NK-92 (cell line): ENCODE results near the gene AAMDC.
"Not testable (repeated sequence)": the region's sequence is repeated elsewhere in the genome, so short reads cannot be mapped to it uniquely, and the experiment has no call there.

Experiments
- DNase-seq: peaks from one replicate; lab custom pipeline; 2025; ENCODE audit not compliant: unreplicated experiment; lab: John Stamatoyannopoulos, UW

AAMDC gene

DNA sequence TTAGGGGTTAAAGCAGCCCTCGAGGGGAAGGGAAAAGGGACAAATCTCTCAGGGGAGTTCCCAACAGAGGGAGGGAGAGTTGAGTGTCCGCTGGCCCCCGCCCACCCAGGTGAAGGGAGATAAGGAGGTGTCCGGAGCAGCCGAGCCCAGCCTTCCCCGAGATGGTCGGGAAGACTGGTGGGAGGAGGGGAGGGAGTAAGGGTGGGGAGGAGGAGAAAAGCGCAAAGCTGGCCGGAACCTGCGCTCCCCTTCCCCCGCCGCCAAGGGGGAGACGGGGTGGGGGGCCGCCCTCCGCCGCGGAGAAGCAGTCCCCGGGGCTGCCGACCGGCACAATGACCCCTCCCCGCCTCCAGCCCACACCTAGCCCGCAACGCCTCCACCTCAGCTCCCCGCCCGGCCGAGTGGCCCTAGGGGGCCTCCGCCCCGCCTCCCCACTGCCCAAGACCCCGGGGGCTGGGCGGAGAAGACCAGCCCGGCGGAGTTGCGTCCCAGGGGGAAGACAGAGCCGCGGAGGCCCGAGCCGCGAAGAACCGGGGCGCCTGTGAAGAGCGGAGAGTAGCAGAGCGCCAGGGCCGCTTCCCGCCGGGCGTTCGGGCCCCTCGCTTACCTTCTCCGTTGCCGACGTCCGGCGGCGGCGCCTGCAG, 901 bp upstream of the AAMDC start:
- no peak for DNase-seq

DNA sequence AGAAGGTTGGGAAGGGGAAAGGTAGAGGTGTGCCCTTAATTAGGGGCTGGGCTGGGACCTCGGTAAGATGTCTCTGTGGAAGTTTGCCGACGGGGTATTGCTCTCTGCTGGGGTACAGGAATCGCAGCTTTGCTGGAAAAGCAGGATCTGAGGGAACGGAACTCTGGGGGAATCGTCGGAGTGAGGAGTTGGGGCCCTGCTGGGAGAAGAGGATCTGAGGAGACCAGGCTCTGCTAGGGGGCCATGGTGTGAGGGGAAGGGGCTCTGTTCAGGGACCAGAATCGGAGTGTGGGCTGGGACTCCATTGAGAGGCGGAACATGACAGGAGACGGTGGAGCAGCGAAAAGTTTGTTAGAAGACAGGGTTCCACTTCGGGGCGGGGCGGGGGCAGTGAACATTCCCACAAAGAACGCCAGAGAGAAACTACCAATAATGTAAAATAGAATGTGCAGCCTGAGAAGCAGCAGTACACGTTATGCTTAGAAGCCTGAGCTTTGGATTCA, 456 bp downstream of the AAMDC start:
- DNase-seq = no peak

DNA sequence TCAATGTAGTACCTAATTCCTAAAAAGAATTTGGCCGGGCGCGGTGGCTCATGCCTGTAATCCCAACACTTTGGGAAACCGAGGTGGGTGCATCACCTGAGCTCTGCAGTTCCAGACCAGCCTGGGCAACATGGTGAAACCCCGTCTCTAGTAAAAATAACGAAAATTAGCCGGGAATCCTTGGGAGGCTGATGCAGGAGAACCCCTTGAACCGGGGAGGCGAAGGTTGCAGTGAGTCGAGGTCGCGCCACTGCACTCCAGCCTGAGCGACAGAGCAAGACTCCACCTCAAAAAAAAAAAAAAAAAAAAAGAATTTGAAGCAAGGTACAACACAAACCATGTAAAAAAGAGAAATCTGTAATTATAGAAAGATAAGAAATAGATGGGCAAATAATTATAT, 1.2 kb downstream of the AAMDC start:
- DNase-seq = not testable (repeated sequence)

DNA sequence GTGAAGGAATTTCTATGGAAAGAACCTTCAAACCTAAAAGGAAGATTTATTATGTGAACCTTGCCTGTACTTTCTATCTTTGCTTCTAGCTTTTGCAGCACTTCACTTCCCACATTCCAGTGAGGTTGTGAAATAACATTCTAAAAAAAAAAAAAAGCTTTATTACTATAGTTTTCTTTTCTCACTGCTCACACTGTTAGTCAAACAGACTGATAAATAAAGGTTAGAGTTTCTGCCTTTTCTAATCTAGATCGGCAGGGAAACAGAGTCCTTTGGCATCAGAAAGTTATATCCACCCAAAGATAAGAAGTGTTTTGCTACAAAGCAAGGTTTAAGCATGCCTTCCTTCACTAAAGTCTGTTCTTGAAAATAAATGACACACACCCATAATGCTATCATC, 2.8 kb downstream of the AAMDC start:
- DNase-seq = no peak

DNA sequence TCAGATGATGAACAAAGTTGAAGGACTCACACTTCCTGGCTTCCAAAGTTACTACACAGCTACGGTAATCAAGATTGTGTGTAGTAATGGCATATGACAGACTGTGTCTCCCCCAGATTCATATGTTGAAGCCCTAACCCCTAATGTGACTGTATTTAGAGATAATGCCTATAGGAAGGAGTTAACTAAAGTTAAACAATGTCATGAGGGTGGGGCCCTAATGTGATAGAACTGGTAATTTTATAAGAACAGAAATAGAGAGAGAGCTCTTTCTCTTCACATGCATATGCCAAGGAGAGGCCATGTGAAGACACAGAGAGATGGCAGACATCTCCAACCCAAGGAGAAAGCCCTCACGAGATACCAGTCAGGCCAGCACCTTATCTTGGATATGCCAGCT, 8.0 kb downstream of the AAMDC start:
- DNase-seq = no peak

DNA sequence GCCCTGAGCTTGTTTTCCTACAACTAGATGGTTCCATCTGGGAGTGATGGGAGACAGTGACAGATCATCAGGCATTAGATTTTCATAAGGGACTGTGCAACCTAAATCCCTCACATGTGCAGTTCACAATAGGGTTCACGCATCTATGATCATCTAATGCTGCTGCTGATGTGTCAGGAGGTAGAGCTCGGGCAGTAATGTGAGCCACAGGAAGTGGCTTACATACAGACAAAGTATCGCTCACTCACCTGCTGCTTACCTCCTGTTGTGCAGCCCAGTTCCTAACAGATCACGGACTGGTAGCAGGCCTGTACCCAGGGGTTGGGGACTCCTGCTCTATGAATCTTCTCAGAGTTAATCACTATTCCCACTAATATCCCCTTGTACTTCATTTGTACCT, 12.4 kb downstream of the AAMDC start:
- no peak for DNase-seq

DNA sequence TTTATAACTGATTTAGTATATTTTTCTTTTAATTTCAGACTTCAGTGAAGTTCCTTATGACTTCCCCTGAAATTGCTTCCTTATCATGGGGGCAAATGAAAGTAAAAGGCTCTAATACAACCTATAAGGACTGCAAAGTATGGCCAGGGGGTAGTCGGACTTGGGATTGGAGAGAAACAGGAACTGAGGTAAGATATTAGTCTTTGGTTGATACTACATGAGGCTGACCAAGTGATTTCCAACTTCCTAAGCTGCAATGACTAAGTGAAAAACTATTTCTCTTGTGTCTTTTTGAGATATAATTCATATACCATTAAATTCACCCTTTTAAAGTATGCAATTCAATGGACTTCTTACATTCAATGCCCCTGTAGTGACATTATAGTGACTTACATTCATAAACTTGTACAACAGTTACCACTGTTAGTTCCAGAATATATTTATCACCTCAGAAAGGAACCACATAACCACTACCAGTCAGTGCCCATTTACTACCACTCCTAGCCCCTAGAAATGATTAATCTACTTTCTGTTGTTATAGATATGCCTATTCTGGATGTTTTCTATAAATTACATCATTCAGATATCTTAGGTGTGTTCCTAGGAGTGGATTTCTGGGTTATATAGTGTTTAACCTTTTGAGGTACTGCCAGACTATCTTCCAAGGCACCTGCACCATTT, 21.6 kb downstream of the AAMDC start:
- no peak for DNase-seq

DNA sequence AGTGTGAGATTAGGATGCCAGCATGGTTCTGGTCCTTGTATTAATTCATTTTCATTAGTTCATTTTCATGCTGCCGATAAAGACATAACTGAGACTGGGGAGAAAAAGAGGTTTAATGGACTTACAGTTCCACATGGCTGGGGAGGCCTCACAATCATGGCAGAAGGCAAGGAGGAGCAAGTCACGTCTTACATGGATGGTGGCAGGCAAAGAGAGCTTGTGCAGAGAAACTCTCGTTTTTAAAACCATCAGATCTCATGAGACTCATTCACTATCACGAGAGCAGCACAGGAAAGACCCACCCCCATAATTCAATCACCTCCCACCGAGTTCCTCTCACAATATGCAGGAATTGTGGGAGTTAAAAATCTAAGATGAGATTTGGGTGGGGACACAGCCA, 22.8 kb downstream of the AAMDC start:
- DNase-seq = not testable (repeated sequence)

DNA sequence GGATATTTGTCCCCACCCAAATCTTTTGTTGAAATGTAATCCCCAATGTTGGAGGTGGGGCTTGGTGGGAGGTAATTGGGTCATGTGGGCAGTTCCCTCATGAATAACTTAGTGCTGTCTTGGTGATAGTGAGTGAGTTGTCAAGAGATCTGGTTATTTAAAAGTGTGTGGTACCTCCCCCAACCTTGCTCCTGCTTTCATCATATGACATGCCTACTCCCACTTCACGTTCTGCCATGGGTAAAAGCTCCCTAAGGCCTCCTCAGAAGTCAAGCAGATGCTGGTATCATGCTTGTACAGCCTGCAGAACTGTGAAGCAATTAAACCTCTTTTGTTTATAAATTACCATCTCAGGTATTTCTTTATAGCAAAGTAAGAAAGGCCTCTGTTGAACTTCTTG, 30.6 kb downstream of the AAMDC start:
- DNase-seq = no peak

DNA sequence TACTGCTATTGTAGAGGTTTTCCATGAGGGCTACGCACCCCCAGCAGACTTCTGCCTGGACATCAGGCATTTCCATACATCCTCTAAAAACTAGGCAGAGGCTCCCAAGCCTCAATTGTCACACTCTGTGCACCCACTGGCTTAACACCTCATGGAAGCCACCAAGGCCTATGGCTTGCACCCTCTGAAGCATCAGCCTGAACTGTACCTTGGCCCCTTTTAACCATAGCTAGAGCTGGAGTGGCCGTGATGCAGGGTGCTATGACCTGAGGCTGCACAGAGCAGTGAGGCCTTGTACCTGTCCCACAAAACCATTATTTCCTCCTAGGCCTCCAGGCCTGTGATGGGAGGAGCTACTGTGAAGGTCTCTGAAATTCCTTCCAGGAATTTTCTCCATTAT, 33.9 kb downstream of the AAMDC start:
- no peak for DNase-seq

DNA sequence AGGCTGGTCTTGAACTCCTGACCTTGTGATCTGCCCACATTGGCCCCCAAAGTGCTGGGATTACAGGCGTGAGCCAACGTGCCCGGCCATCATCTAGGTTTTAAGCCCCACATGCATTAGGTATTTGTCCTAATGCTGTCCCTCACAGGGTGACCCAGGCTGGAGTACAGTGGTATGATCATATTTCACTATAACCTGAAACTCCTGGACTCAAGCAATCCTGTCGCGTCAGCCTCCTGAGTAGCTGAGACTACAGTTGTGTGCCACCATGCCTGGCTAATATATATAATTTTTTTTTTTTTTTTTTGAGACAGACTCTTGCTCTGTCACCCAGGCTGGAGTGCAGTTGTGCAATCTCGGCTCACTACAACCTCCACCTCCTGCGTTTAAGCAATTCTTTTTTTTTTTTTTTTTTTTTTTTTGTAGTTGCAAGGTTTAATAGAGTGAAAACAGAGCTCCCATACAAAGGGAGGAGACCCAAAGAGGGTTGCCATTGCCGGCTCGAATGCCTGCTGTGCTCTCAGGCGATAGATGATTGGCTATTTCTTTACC, 37.0 kb downstream of the AAMDC start:
- not testable (repeated sequence) for DNase-seq

DNA sequence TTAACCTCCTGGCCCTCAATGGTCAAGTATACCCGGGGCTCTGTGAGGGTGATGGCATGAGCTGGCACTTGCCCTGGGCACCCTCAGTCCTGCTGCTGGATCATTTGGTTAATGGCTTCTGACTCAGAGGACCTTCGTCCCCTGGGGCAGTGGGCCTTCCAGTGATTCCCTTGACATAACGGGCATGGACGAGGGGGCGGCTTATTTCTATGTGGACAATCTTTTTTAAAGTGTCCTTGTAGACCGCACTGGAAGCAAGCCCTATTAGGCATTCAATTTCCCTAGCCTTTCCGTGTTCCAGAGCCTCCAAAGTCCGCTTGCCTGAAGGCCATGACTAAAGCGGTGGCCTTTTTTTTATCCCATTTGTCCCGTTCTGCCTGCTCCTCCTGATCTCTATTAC, 40.5 kb downstream of the AAMDC start:
- not testable (repeated sequence) for DNase-seq

DNA sequence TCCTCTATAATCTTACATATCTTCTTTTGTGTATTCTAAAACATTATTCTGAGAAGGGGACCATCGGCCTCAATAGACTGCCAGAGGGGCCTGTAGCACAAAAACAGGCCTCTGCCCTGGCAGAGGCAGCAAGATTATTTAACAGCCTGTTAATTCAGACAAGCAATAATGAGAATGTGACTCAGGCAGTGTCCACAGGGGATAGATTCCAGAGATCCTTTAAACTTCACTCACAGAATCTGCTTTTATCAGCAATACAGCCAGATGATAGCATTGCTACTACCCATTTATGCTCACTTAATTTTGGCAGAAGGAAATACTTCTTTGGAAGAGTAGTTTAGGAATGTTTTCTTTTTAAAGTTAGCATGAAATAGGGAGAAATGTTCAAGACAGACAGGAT, 44.9 kb downstream of the AAMDC start:
- DNase-seq = no peak

DNA sequence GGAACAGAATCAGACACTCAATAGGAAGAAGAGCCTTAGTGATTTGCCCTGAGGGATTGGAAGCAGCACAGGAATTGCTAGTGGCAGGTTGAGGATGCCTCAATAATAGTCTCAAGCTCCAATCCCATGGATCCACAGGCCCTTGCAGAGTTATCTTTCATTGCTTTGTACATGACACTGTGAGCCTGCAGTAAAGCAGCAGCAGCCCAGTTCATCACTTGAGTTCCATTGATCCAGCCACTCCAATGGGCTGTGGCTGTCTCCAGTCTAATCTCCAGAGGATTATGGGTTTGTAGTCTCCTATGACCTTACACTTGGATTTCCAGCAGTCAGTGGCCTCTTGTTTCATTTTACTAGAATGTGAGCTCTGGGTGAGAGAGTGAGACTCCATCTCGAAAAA, 45.4 kb downstream of the AAMDC start:
- DNase-seq = no peak

DNA sequence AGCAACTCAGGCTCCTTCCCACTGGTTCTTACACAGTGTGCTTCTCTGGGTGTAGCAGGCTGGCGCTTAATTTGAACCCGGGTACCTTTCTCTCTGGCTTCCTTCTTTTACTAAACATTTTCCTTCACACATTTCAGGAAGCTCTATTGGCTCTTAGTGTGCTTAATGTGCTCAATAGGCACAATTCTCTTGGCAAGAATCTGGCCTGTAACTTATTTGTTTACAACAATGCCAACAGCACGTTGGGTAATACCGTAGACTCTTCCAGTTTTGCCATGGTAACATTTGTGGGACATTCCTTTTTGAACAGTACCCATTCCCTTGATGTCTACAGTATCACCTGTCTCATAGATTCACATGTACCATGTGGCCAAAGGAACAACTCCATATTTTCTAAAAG, 47.8 kb downstream of the AAMDC start:
- DNase-seq = no peak

DNA sequence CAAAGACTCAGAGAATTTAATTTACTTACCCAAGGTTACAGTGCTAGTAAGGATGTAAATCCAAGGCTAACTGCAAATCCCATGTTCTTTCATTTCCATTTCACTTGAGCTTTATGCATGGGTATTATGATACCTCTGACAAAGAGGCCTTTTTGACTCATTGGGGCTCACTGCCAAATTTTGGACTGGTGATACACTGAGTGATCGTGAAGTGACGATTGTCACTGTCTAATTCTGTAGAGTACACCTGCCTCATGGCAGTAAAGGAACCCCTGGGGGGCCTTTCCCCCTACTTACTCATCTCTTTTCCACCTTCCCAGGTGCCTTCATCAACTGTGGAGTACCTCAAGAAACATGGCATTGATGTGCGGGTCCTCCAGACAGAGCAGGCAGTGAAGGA, 50.9 kb downstream of the AAMDC start:
- no peak for DNase-seq

DNA sequence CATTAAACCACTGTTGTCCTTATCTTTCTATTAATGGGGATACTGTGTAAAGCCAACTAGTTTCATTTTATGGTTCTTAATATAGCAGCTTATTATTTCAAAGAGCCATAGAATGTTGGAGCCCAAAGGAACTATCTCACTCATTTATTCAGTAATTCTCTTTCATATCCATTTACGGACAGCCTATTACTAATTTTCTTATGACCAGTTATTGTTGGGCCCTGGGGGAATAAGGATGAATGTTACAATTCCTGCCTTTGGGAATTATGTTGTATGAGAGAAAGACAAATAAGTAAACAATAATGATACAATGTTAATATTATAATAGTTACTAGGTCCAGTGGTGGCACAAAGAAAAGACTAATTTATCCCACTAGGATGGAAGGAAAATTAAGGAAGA, 52.4 kb downstream of the AAMDC start:
- no peak for DNase-seq

DNA sequence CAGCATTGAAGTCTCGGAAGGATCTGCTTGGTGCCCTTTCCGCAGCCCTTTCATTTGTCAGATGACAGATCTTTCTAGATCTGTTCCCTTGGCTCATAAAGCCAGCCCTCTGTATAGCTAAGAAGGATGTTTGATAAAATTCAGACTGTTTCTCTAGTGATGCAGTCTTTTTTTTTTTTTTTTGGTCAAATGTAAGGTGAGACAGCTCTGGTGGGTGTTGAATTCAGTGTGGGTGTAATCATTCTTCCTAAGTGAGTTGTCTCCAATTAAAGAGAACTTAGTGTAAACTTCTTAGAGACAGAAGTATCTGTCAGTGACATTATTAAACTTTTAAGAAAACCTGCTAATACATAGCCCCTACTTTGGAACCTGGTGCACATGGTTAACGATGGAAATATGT, 53.3 kb downstream of the AAMDC start:
- DNase-seq = no peak

DNA sequence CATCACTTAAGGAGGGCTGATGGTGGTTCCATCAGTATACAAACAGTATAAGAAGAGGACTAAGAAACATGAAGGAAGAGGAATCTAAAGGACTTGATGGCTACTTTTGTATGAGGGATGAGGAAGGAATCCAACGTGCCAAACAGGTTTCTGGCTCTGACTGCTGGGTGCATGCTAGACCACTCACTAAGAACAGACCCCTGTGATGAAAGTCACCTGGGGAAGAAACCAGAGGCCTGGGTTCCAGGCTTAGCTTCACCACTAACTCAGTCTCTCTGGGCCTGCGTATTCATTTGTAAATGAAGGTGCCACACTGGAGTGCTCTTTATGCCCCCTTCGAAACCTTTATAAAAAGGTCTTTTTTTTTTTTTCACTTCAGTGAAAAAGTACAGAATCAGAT, 55.1 kb downstream of the AAMDC start:
- no peak for DNase-seq

DNA sequence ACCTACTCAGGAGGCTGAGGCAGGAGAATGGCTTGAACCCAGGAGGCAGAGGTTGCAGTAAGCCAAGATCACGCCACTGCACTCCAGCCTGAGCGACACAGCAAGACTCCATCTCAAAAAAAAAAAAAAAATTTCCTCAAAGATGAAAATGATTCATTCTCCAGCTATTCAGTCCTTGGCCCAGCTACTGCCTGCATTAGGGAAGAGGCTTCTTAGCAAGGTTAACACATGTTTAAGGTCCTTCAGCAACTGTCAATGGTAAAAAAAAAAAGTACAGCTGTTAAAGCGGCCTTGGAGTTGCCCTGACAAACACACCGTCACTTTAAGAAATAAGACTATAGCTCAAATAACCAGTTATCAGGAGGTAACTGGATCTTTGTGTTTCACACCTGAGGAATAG, 57.3 kb downstream of the AAMDC start:
- DNase-seq = not testable (repeated sequence)

DNA sequence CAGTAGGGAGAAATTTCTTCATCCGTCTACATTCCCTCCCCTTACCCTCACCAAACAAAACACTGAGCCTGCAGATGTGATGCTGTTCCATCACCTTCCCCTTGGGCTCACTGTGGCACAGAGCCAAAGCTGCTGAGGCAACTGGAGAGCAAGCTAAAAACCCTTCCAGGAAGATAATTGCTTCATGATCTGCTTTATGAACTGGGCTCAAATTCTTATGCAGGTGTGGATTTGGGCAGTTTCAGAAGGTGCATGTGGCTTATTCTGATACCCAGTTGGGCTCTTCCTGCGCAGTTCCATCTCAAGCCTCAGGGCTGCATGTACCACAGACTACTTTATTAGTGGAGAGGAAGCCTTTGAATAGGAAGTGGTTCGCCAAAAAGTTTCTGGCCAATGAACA, 58.3 kb downstream of the AAMDC start:
- no peak for DNase-seq

DNA sequence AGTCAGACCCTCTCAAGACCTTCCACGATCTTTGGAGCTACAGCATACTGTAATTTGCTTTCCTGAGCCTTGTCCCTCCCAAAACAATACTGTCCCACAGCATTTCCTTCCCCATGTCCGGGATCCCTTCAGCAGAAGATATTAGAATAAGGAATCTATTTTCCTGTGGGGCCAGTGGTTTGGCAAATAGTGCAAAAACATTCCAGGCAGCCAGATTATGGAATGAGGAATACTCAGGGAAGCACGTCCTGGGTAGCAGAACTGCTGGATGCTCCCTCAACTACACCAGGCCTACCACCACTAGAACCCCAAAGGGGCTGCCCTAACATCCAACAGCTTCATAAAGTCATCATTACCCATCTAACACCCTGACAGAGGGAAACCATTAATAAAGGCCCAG, 61.5 kb downstream of the AAMDC start:
- DNase-seq = no peak

DNA sequence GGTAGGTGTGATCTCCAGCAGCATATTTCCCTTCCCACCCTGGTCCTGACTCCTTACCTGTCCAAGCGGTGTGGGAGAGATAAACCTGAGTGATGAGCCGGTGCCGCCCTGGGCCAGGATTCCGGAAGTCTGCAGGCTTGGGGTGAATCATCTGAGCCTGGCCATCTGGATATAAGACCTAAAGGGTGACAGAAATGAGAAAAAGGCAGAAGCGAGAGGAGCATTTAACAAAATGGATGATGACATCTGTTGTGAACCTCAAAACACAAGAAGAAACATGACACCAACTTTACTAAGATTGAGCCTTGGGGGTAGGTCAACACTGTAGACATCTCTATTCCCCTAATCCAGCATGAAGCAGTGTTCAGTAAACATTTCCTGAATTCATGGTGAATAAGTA, 62.8 kb downstream of the AAMDC start:
- no peak for DNase-seq
